GM21619 (cell line): ENCODE results near the gene RBBP7.

ENCODE experiments used
- ATAC-seq: cut with Tn5 transposase; IDR thresholded peaks from one replicate; pipeline ENCODE4 v1.9.1; 2021; ENCODE audit not compliant: unreplicated experiment

The RBBP7 gene

DNA sequence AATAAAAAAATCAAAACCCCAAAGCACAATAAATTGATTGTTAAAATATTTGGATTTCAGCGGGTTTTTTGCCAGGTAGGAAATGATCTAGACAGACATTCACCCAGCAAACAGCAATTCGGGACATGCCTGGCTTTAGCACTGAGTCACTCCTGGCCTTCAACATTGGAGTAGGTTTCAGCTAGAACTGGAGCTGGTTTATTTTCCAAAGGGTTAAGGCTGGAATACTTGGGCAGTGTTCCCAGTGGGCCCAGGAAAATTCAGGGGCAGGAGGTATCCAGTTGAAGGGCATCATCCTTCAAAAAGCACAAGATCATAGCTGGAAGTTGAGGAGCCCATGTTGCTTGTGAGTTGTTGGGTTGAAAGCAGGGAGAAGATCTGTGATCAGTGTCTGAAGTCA, 42.9 kb downstream of the RBBP7 start:
- ATAC-seq, result no peak

DNA sequence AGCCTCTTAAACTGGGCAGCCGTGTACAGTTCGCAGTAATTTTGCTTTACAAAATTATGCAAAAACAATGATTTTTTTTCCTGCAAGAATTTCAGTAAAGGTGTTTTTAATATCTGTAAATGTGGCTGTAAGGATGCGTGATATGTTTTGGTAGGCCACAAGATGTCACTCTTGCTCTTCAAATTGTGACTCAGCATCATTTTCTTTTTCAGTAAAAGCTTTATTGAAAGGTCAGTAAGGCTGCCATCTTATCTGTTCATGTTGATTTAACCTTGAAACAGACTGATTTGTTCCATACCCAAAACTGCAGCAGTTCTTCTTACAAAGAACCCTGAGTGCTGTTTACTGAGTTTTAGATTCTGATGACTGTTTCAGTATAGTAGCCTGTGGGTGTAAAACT, 44.0 kb downstream of the RBBP7 start:
- ATAC-seq, result no peak

DNA sequence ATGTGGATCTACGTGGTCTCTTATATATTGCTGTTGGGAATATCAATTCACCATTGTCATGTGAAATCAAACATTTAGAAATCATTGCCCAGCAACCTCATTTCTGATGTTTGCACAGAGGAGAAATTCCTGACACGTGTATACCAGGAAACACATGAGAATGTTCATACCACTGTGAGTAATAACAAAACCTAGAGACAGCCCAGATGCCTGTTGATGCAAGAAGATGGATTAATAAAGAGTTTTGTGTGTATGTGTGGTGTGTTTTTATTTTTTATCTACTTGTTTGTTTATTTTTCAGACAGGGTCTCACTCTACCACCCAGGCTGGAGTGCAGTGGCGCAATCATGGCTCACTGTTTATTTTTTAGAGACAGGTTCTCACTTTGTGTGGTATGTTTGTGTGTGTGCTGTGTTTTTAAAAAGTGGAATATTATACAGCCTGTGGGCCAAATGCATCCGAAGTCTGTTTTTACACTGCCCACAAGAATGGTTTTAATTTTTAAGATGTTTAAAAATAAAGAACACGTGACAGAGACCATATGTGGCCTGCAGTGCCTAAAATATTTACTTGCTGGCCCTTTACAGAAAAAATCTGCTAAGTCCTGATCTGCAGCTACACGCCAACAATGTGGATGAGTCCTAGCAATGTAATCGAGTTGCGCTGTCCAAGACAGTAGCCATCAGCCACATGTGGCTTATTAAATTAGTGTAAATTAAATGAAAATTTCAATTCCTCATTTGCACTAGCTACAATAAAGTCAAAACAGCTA, 44.7 kb downstream of the RBBP7 start:
- no peak for ATAC-seq

DNA sequence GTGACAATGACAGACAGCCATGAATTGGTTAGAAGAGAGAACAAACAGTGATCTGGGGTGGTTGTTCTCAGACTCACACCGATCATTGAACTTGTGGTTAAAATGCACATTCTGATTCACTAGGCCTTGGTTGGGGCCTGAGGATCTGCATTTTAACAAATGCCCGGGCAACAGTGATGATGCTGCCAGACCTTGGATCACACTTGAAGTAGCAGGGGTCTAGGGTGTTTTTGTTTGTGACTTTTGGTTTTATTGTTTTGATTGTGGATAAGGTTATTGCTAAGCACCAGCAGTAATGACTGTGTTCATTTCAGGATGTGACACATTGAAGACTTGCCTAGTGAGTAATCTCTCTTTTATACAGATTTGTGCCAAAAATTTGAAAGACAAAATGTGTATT, 47.4 kb downstream of the RBBP7 start:
- no peak for ATAC-seq

DNA sequence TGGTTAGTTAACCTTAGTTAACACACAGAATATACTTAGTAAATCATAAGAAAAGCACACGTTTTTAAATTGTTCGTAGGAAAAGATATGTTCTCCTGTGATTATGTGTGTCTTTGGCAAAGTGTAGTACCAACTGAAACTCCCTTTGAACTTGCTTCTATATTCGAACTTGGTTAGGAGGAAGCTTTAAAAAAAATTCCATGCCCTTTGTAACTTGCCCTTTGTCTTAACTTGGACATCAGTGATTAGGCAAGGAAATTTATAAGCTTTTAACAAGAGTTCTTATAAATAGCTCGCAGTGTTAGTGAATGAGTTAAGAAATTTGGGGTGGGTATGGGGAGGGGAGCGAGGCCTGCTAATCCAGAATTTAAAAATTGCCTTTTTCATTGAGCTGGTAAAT, 50.5 kb downstream of the RBBP7 start:
- no peak for ATAC-seq

DNA sequence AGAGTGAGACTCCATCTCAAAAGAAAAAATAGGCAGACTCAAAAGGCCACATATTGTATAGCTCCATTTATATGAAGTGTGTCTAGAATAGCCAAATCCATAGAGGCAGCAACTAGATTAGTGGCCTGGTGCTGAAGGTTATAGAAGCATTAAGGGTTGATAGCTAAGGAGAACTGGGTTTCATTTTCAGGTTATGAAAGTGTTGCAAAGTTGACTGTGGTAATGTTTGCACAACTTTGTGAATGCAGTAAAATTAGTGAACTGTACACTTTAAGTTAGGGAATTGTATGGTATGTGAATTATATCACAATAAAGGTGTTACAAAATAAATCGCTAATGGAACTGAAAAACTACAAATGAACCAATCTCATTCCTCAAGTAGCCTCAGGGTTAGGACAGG, 55.6 kb downstream of the RBBP7 start:
- ATAC-seq, result no peak

DNA sequence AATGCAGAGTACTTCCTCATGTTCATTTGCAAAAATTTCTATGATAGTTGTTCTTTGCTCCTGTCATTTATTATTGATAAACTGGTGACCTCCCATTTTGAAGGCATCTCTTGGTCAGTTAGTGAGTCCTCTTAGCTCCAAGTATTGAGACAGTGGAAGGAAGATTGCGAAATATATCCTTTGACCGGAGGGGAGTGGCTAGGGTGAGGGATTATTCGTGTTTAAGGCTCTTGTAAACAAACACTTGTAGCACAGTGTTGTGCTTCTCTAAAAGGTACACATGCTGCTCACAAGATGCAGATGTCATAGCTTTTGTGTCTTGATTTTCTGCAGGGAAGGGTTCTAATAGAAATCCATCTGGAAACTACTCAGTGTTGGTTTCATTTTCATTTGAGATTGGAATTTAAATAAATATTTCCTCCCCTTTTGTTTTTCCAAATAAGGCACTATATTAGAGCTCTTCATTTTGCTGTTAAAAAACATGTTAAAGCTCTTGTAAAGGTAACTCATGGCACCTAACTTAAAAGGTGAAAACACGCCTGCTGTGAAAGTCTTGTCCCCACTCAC, 62.1 kb downstream of the RBBP7 start:
- ATAC-seq, result no peak

DNA sequence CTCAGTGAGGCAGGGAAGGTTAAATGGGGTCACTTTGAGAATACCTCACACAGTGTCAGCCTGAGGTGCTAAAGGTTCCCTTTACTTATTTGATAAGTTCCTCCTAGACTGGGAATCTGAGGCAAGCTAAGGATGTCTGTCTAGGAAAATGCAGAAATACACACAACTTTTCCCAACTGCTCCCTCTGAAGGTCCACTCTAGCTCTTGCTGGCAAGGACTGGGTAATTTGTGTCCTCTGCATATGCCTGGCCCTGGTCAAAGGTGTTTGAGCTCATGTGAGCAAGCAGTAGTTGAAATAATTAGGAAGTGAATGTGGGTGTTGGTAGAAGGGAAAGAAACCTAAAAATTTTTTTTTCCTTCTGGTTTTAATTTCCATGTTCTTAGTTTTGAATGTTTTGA, 62.6 kb downstream of the RBBP7 start:
- ATAC-seq, result no peak

DNA sequence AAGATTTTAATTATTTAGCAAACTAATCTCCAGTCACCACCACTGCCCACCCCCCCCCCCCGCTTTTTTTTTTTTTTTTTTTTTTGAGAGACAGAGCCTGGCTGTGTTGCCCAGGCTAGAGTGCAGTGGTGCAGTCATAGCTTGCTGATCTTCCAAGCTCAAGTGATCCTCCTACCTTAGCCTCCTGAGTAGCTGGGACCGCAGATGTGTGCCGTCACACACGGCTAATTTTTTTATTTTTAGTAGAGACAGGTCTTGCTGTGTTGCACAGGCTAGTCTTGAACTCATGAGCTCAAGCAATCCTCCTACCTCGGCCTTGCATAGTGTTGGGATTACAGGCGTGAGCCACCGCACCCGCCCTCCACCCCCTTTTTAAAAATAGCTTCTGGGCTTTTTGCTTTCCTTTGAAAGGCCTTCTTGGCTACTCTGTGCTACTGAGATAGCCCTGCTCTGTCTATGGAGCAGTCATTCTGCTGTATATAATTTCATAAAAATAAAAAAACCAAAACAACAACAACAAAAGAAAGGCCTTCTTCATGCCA, 65.2 kb downstream of the RBBP7 start:
- ATAC-seq, result no peak

DNA sequence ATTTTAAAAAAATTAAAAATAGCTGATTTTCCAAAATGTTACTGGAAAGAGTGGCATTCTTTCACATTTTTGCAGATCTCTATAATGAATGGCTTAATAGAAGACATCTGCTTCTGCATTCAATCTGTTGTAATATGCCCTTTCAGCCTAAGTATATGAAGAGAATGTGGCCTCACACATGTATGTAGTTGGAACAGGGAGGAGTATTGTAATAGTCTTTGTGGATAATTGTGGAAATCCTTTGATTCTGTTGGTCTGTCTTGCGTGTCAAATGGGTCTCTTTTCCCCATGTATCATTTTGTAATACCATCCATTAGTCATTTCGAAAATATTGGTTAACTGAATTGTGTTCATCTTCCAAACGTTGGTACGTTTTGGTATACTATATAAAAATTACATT, 72.3 kb downstream of the RBBP7 start:
- ATAC-seq, result no peak

DNA sequence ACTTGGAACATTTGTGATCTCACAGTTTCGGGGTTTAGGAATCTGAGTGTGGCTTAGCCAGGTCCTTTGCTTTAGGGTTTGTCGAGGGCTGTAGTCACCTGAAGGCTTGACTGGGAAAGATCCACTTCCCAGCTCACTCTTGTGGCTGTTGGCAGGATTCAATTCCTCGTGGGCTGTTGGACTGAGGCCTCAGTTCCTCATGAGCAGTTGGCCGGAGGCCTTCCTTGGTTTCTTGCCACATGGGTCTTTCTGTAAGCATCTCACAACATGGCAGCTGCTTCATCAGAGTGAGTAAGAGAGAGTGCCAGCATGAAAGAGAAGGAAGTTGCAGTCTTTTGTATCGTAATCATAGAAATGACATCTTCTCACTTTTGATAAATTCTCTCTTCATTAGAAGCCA, 72.8 kb downstream of the RBBP7 start:
- ATAC-seq, result no peak

DNA sequence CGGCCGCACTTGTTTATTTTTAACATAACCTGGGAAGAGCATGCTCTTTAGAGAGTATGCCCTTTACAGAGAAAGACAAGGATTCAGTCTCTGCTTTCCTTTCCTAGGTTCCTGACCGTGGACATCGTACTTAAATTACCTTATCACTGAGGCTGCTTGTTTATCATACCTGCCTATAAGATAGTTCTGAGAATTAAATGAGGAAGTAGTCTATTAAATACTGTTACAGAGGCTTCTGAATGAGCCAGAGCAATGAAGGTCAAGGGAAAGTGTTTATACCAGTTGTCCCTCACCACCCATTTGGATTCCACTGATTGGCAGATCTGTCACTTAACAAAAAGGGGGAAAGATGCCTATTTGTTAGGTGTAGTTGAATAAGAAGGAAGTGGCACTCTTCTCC, 73.9 kb downstream of the RBBP7 start:
- ATAC-seq, result no peak
